ENCODE measurements around the gene CTAG1B. TPM values are rescaled to one million over a fixed set of nuclear protein-coding genes. Genes with fewer than 3 reads are reported as not detected.

The CTAG1B gene
- total RNA-seq, 2 experiments from 2014 or later, result not detected

Other genes with a start within 250 kb of the CTAG1B start
- gene FLNA, start 244.6 kb downstream of the CTAG1B start, total RNA-seq, result 1,000 to 10,000 TPM in 1 of 2 experiments, 100 to 1,000 TPM in 1; 891 to 1,083 TPM
- 10 to 100 TPM; 75.9 to 89.4 TPM for gene EMD, start 240.0 kb downstream of the CTAG1B start, total RNA-seq
- 1,000 to 10,000 TPM; 1,286 to 2,705 TPM for gene RPL10, start 220.9 kb downstream of the CTAG1B start, total RNA-seq
- gene DNASE1L1, start 210.0 kb downstream of the CTAG1B start, total RNA-seq, result 10 to 100 TPM; 12.6 to 13.4 TPM
- 10 to 100 TPM; 43.8 to 49.0 TPM for gene TAFAZZIN, start 207.7 kb downstream of the CTAG1B start, total RNA-seq
- 10 to 100 TPM; 25.6 to 28.6 TPM for gene ATP6AP1, start 190.6 kb downstream of the CTAG1B start, total RNA-seq
- 100 to 1,000 TPM; 100 to 117 TPM for gene GDI1, start 182.1 kb downstream of the CTAG1B start, total RNA-seq
- gene FAM50A, start 175.1 kb downstream of the CTAG1B start, total RNA-seq, result 10 to 100 TPM; 40.9 to 50.0 TPM
- gene PLXNA3, start 161.0 kb downstream of the CTAG1B start, total RNA-seq, result 10 to 100 TPM; 23.2 to 25.3 TPM
- 10 to 100 TPM; 34.7 to 43.0 TPM for gene LAGE3, start 140.0 kb downstream of the CTAG1B start, total RNA-seq
- 10 to 100 TPM; 45.2 to 47.6 TPM for gene UBL4A, start 132.7 kb downstream of the CTAG1B start, total RNA-seq
- gene SLC10A3, start 128.7 kb downstream of the CTAG1B start, total RNA-seq, result 10 to 100 TPM; 10.4 to 11.3 TPM
- gene FAM3A, start 103.0 kb downstream of the CTAG1B start, total RNA-seq, result 10 to 100 TPM; 27.6 to 30.5 TPM
- gene G6PD, start 72.4 kb downstream of the CTAG1B start, total RNA-seq, result 10 to 100 TPM; 63.1 to 72.5 TPM
- gene IKBKG, start 71.7 kb downstream of the CTAG1B start, total RNA-seq, result 10 to 100 TPM; 32.7 to 33.0 TPM
- gene CTAG1A, start 34.1 kb downstream of the CTAG1B start, total RNA-seq, result not detected
- gene CTAG2, start 34.3 kb upstream of the CTAG1B start, total RNA-seq, result not detected
- 1 to 10 TPM; 2.1 to 2.9 TPM for gene GAB3, start 131.8 kb upstream of the CTAG1B start, total RNA-seq
- 100 to 1,000 TPM; 126 to 130 TPM for gene DKC1, start 143.6 kb upstream of the CTAG1B start, total RNA-seq
- gene MPP1, start 186.2 kb upstream of the CTAG1B start, total RNA-seq, result 10 to 100 TPM; 24.1 to 27.6 TPM
- not detected for gene SMIM9, start 215.4 kb upstream of the CTAG1B start, total RNA-seq